OCI-LY7 (cell line): Measurements from ENCODE around the gene ZNF837. TPM values are rescaled to one million over a fixed set of nuclear protein-coding genes. Genes with fewer than 3 reads are reported as not detected.

Source experiments
- BruUV-seq: library from RNA; stranded (reverse); fragments of 400-500 nt; replicated peaks from 2 replicates; lab custom pipeline; 2021; lab: Mats Ljungman, UMichigan
- CTCF ChIA-PET: fragments of 300-600 bp; sonication (Branson Sonifier 250); formaldehyde crosslinking; loops from one replicate; lab custom pipeline; 2022; ENCODE audit warnings: antibody characterized with exemption; ENCODE audit not compliant: unreplicated experiment; lab: Charles Lee
- POLR2A ChIA-PET: fragments of 300-600 bp; sonication (Branson Sonifier 250); formaldehyde crosslinking; loops from one replicate; lab custom pipeline; 2022; ENCODE audit warnings: antibody characterized with exemption; lab: Charles Lee
- DNase-seq: peaks from one replicate; pipeline ENCODE4 v3.0.0-alpha.2; 2015; ENCODE audit warnings: low spot score
- H2AFZ ChIP-seq: fragments of 200-600 bp; sonication (generic), shearing (Covaris generic); 2 replicates; pipeline ENCODE4 v1.6.1; 2014; ENCODE audit warnings: mild to moderate bottlenecking, antibody characterized with exemption, low read length, moderate library complexity
- H3K27ac ChIP-seq: fragments of 200-600 bp; sonication (generic); 2 replicates; pipeline ENCODE4 v1.5.1; 2014; ENCODE audit warnings: mixed run types, low read depth, mild to moderate bottlenecking, moderate library complexity, low read length, inconsistent platforms; ENCODE audit not compliant: poor library complexity, severe bottlenecking
- H3K36me3 ChIP-seq: fragments of 200-600 bp; sonication (generic); 2 replicates; pipeline ENCODE4 v1.6.1; 2014; ENCODE audit warnings: mild to moderate bottlenecking, antibody characterized with exemption, low read length, moderate library complexity, mixed read lengths; ENCODE audit not compliant: insufficient read depth
- H3K4me1 ChIP-seq: fragments of 200-600 bp; sonication (generic); 2 replicates; pipeline ENCODE4 v1.5.1; 2014; ENCODE audit warnings: mild to moderate bottlenecking, low read length; ENCODE audit not compliant: insufficient read depth, poor library complexity, severe bottlenecking
- H3K4me2 ChIP-seq: fragments of 200-600 bp; sonication (generic); 2 replicates; pipeline ENCODE4 v1.6.1; 2014; ENCODE audit warnings: mild to moderate bottlenecking, low read length
- H3K4me3 ChIP-seq: fragments of 200-600 bp; sonication (generic); 2 replicates; pipeline ENCODE4 v1.5.1; 2014; ENCODE audit warnings: mild to moderate bottlenecking, low read depth, low read length; ENCODE audit not compliant: poor library complexity, severe bottlenecking
- H3K79me2 ChIP-seq: fragments of 200-600 bp; sonication (generic); 2 replicates; pipeline ENCODE4 v1.6.1; 2016; ENCODE audit warnings: low read depth, mild to moderate bottlenecking, low read length, moderate library complexity, mixed read lengths; ENCODE audit not compliant: insufficient read depth
- H3K9me2 ChIP-seq: fragments of 200-600 bp; sonication (generic); 2 replicates; pipeline ENCODE4 v1.6.1; 2016; ENCODE audit warnings: mild to moderate bottlenecking, low read length, mixed read lengths; ENCODE audit not compliant: insufficient read depth
- H3K9me3 ChIP-seq: fragments of 200-600 bp; sonication (generic); 2 replicates; pipeline ENCODE4 v1.6.1; 2014; ENCODE audit warnings: mild to moderate bottlenecking, mixed run types, low read length, mixed read lengths
- H4K20me1 ChIP-seq: fragments of 200-600 bp; sonication (generic); 2 replicates; pipeline ENCODE4 v1.6.1; 2014; ENCODE audit warnings: mild to moderate bottlenecking, antibody characterized with exemption, low read length, moderate library complexity, mixed read lengths; ENCODE audit not compliant: insufficient read depth
- CTCF ChIP-seq: fragments of 200-600 bp; sonication (generic); conservative IDR thresholded peaks from 2 replicates; pipeline ENCODE4 v1.5.1; 2014; ENCODE audit warnings: mild to moderate bottlenecking, antibody characterized with exemption, low read length, moderate library complexity, mixed read lengths
- EZH2phosphoT487 ChIP-seq: fragments of 200-600 bp; sonication (generic); IDR thresholded peaks from 2 replicates; pipeline ENCODE4 v1.6.1; 2018; ENCODE audit warnings: low read depth, borderline replicate concordance, mild to moderate bottlenecking, mixed run types, antibody characterized with exemption, low read length, moderate library complexity, mixed read lengths
- intact Hi-C: fragments of 100-400 bp; cut with micrococcal nuclease; formaldehyde crosslinking; loops from one replicate; pipeline ENCODE4 v1.10.0; 2022; ENCODE audit not compliant: unreplicated experiment
- total RNA-seq, 2 experiments: library from RNA; depleted of rRNA in 1 of 2; stranded (reverse); fragments of >200 nt in 1 of 2; shearing (Covaris generic) in 1 of 2; gene quantifications; 2 replicates each; pipeline ENCODE4 v1.2.3, GENCODE V29; 2014 to 2022

Gene ZNF837
- total RNA-seq, 2 experiments from 2014 or later, result 3.0 to 5.8 TPM

- H3K9me2 ChIP-seq, result no peaks in the 10 kb centered on the region
- TF ChIP-seq EZH2phosphoT487 (no peak), CTCF (peak; percentile 50)
- no peaks in the 10 kb centered on the region for H4K20me1 ChIP-seq
- no peak overlapping the region for H3K4me3 ChIP-seq
- no TSS peak for BruUV-seq
- peaks cover 19% of the 10 kb centered on the region; the same call in 1 of the 2 replicates for H3K36me3 ChIP-seq
- POLR2A ChIA-PET, result no interaction called here
- H2AFZ ChIP-seq, result no peak overlapping the region
- no peak for DNase-seq
- no peak overlapping the region for H3K27ac ChIP-seq
- intact Hi-C loops, result no loop called here
- no peaks in the 10 kb centered on the region for H3K4me1 ChIP-seq
- H3K79me2 ChIP-seq, result no peaks in the 10 kb centered on the region
- CTCF ChIA-PET, result no interaction called here
- H3K4me2 ChIP-seq, result no peak overlapping the region
- H3K9me3 ChIP-seq, result no peaks in the 10 kb centered on the region
These were observed 41.8 kb downstream of the ZNF837 start for GRCh38 chr19:58338825-58339558.

- DNase-seq, result no peak
- H3K36me3 ChIP-seq, result peaks cover 19% of the 10 kb centered on the region; the same call in 1 of the 2 replicates
- no peaks in the 10 kb centered on the region for H4K20me1 ChIP-seq
- no peak for TF ChIP-seq CTCF
- no peak for TF ChIP-seq EZH2phosphoT487
- POLR2A ChIA-PET, result no interaction called here
- H3K4me1 ChIP-seq, result no peaks in the 10 kb centered on the region
- H3K4me3 ChIP-seq, result no peak overlapping the region
- intact Hi-C loops, result no loop called here
- CTCF ChIA-PET, result no interaction called here
- H2AFZ ChIP-seq, result no peak overlapping the region
- H3K9me2 ChIP-seq, result no peaks in the 10 kb centered on the region
- no peak overlapping the region for H3K27ac ChIP-seq
- BruUV-seq, result no TSS peak
- H3K9me3 ChIP-seq, result no peaks in the 10 kb centered on the region
- H3K4me2 ChIP-seq, result no peak overlapping the region
- H3K79me2 ChIP-seq, result no peaks in the 10 kb centered on the region
These were observed 42.5 kb downstream of the ZNF837 start for GRCh38 chr19:58338336-58338735.

- intact Hi-C loops, result no loop called here
- Histone ChIP-seq H3K27ac (no peak overlapping the region), H3K79me2 (no peaks in the 10 kb centered on the region), H3K36me3 (peaks cover 15% of the 10 kb centered on the region; the same call in 1 of the 2 replicates), H3K4me1 (no peaks in the 10 kb centered on the region), H3K9me3 (no peaks in the 10 kb centered on the region), H3K4me2 (no peak overlapping the region), H2AFZ (no peak overlapping the region), H4K20me1 (no peaks in the 10 kb centered on the region), H3K9me2 (no peaks in the 10 kb centered on the region), H3K4me3 (no peak overlapping the region)
- DNase-seq, result no peak
- TF ChIP-seq CTCF, result no peak
- TF ChIP-seq EZH2phosphoT487, result no peak
- ChIA-PET CTCF (no interaction called here), POLR2A (no interaction called here)
- BruUV-seq, result no TSS peak
These were observed 44.0 kb downstream of the ZNF837 start for GRCh38 chr19:58336820-58337219.
